Measurements from ENCODE around the gene ZSWIM6. TPM values are rescaled to one million over a fixed set of nuclear protein-coding genes. Genes with fewer than 3 reads are reported as not detected.

Gene ZSWIM6
- total and polyA plus RNA-seq, 4 donors: 5.9 to 21.6 (median 13.3) TPM

- no peak for ATAC-seq (ENCODE audit: insufficient read depth, low FRiP score)
- no peak for DNase-seq
- Histone ChIP-seq H3K4me1 (ENCODE audit: control insufficient read depth in 5 of 5, insufficient read depth in 5 of 5, low read length in 5 of 5) (peaks cover 4 to 23% (median 12%) of the 10 kb centered on the region in 5 donors), H3K27me3 (ENCODE audit: control insufficient read depth in 3 of 3, insufficient read depth in 3 of 3, low read length in 2 of 3) (no peaks in the 10 kb centered on the region), H3K9ac (ENCODE audit: insufficient read depth in 1 of 2, low read length in 2 of 2) (no peak overlapping the region), H3K9me3 (ENCODE audit: control insufficient read depth in 4 of 4, insufficient read depth in 3 of 4, low read length in 3 of 4) (no peaks in the 10 kb centered on the region), H3K36me3 (ENCODE audit: control insufficient read depth in 4 of 4, insufficient read depth in 4 of 4, low read length in 4 of 4) (no peaks in the 10 kb centered on the region), H3K4me3 (no peak overlapping the region), H3K27ac (ENCODE audit: low read depth in 1 of 2, low read length in 1 of 2) (no peak overlapping the region)
- WGBS, 2 donors: 48 to 72% methylated on average over 3 of the region's 3 CpGs
- no peak for TF ChIP-seq CTCF (IDR thresholded peaks at IDR 0.05; ENCODE audit: control extremely low read depth, extremely low read depth)
Observed at GRCh38 chr5:61347080-61347479, 15.0 kb downstream of the ZSWIM6 start.

- Histone ChIP-seq H3K9me3 (ENCODE audit: control insufficient read depth in 4 of 4, insufficient read depth in 3 of 4, low read length in 3 of 4) (no peaks in the 10 kb centered on the region), H3K4me3 (no peak overlapping the region), H3K27me3 (ENCODE audit: control insufficient read depth in 3 of 3, insufficient read depth in 3 of 3, low read length in 2 of 3) (no peaks in the 10 kb centered on the region)
Observed at GRCh38 chr5:61348447-61348846, 16.4 kb downstream of the ZSWIM6 start.

GRCh38 chr5:61349935-61350334 lies 17.9 kb downstream of the ZSWIM6 start:
- Histone ChIP-seq H3K4me1 (ENCODE audit: control insufficient read depth in 5 of 5, insufficient read depth in 5 of 5, low read length in 5 of 5) (peaks cover 4 to 21% (median 7%) of the 10 kb centered on the region in 5 donors), H3K27ac (ENCODE audit: low read depth in 1 of 2, low read length in 1 of 2) (no peak overlapping the region), H3K27me3 (ENCODE audit: control insufficient read depth in 3 of 3, insufficient read depth in 3 of 3, low read length in 2 of 3) (no peaks in the 10 kb centered on the region), H3K4me3 (no peak overlapping the region), H3K9me3 (ENCODE audit: control insufficient read depth in 4 of 4, insufficient read depth in 3 of 4, low read length in 3 of 4) (no peaks in the 10 kb centered on the region), H3K9ac (ENCODE audit: insufficient read depth in 1 of 2, low read length in 2 of 2) (no peak overlapping the region), H3K36me3 (ENCODE audit: control insufficient read depth in 4 of 4, insufficient read depth in 4 of 4, low read length in 4 of 4) (no peaks in the 10 kb centered on the region)
- ATAC-seq (ENCODE audit: insufficient read depth, low FRiP score): no peak
- no peak for TF ChIP-seq CTCF (IDR thresholded peaks at IDR 0.05; ENCODE audit: control extremely low read depth, extremely low read depth)
- DNase-seq: no peak

More at GRCh38 chr5:61348447-61348846, 16.4 kb downstream of the ZSWIM6 start:
- ATAC-seq (ENCODE audit: insufficient read depth, low FRiP score) (no peak), DNase-seq (no peak)
- TF ChIP-seq CTCF (IDR thresholded peaks at IDR 0.05; ENCODE audit: control extremely low read depth, extremely low read depth): no peak
- H3K9ac ChIP-seq (ENCODE audit: insufficient read depth in 1 of 2, low read length in 2 of 2): no peak overlapping the region
- WGBS, 2 donors: 16 to 46% methylated on average over 2 of the region's 2 CpGs
- H3K36me3 ChIP-seq (ENCODE audit: control insufficient read depth in 4 of 4, insufficient read depth in 4 of 4, low read length in 4 of 4): no peaks in the 10 kb centered on the region
- no peak overlapping the region for H3K27ac ChIP-seq (ENCODE audit: low read depth in 1 of 2, low read length in 1 of 2)
- H3K4me1 ChIP-seq (ENCODE audit: control insufficient read depth in 5 of 5, insufficient read depth in 5 of 5, low read length in 5 of 5): peaks cover 4 to 30% (median 17%) of the 10 kb centered on the region in 5 donors

- WGBS, 2 donors: 72 to 82% methylated on average over 4 of the region's 4 CpGs
- Histone ChIP-seq H3K4me3 (no peak overlapping the region), H3K27ac (ENCODE audit: low read depth in 1 of 2, low read length in 1 of 2) (no peak overlapping the region), H3K4me1 (ENCODE audit: control insufficient read depth in 5 of 5, insufficient read depth in 5 of 5, low read length in 5 of 5) (peaks cover 4 to 21% (median 7%) of the 10 kb centered on the region in 5 donors), H3K9me3 (ENCODE audit: control insufficient read depth in 4 of 4, insufficient read depth in 3 of 4, low read length in 3 of 4) (no peaks in the 10 kb centered on the region), H3K36me3 (ENCODE audit: control insufficient read depth in 4 of 4, insufficient read depth in 4 of 4, low read length in 4 of 4) (no peaks in the 10 kb centered on the region), H3K27me3 (ENCODE audit: control insufficient read depth in 3 of 3, insufficient read depth in 3 of 3, low read length in 2 of 3) (no peaks in the 10 kb centered on the region), H3K9ac (ENCODE audit: insufficient read depth in 1 of 2, low read length in 2 of 2) (no peak overlapping the region)
- ATAC-seq (ENCODE audit: insufficient read depth, low FRiP score) (no peak), DNase-seq (no peak)
- TF ChIP-seq CTCF (IDR thresholded peaks at IDR 0.05; ENCODE audit: control extremely low read depth, extremely low read depth): no peak
Observed at GRCh38 chr5:61350535-61350934, 18.5 kb downstream of the ZSWIM6 start.

Measured in lung (tissue), 12 donors.